Right lobe of liver (tissue), 6 donors: ENCODE measurements around the gene SOCS3. TPM values are rescaled to one million over a fixed set of nuclear protein-coding genes. Genes with fewer than 3 reads are reported as not detected.

Experiments used
- ATAC-seq, 4 donors: fragments of 200-7000 bp; cut with Tn5 transposase; one replicate each; pipeline ENCODE4 v1.9.1; 2020; ENCODE audit warnings: mild to moderate bottlenecking in 4 of 4, moderate library complexity in 4 of 4
- DNase-seq, 3 donors: peaks; one replicate each; pipeline ENCODE4 v3.0.0-alpha.2; 2020
- H3K27ac ChIP-seq, 3 donors: fragments of 200-600 bp; one replicate each; pipeline ENCODE4 v1.8.0; 2022
- H3K27me3 ChIP-seq, 2 donors: fragments of 200-600 bp; one replicate each; pipeline ENCODE4 v1.8.0; 2022
- H3K36me3 ChIP-seq, 4 donors: fragments of 200-600 bp; sonication (generic) in 1 of 4; one replicate each; pipeline versions ENCODE4 v1.5.1 to v1.8.0; 2017 to 2022; ENCODE audit warnings: control low read depth in 1 of 4
- H3K4me1 ChIP-seq, 4 donors: fragments of 200-600 bp; sonication (generic) in 1 of 4; one replicate each; pipeline versions ENCODE4 v1.5.1 to v1.8.0; 2017 to 2022; ENCODE audit warnings: control low read depth in 1 of 4
- H3K4me3 ChIP-seq, 3 donors: fragments of 200-600 bp; one replicate each; pipeline ENCODE4 v1.8.0; 2022
- H3K9me3 ChIP-seq, 4 donors: fragments of 200-600 bp; sonication (generic) in 1 of 4; one replicate each; pipeline versions ENCODE4 v1.5.1 to v1.8.0; 2017 to 2022; ENCODE audit warnings: control low read depth in 1 of 4
- POLR2A ChIP-seq: fragments of 450-650 bp; IDR thresholded peaks from one replicate; pipeline ENCODE4 v1.6.1; 2017; ENCODE audit warnings: antibody characterized with exemption, mild to moderate bottlenecking
- WGBS: methylation state at CpG from one replicate; pipeline ENCODE4 v1.1.6; 2018; ENCODE audit warnings: low coverage, low lambda C conversion rate; ENCODE audit not compliant: insufficient coverage; ENCODE audit errors: missing lambda C conversion rate; 5-methylcytosine and 5-hydroxymethylcytosine counted together
- intact Hi-C, 2 donors: fragments of 100-400 bp; cut with DNase I; formaldehyde crosslinking; loops; one replicate each; pipeline versions ENCODE4 v1.11.2 to v1.14.1; 2022
- total RNA-seq, 6 experiments: library from RNA; depleted of rRNA in 2 of 6; stranded (reverse); fragments of >200 nt in 2 of 6; fragmentation: NEBNext Ultra II Directional in 3 of 6; extraction: Animal tissue kit (Norgen Biotek cat#: 25700) in 3 of 6; gene quantifications; one replicate each; pipeline versions ENCODE4 v1.1.0 to v1.2.4, GENCODE V29; 2016 to 2023
- TF ChIP-seq, protein P1 (sequence below), 4 donors: fragments of 200-600 bp in 3 of 4; fragments of 450-650 bp in 1 of 4; IDR thresholded peaks; one replicate each; pipeline versions ENCODE4 v1.5.1 to v1.8.0; 2016 to 2022; ENCODE audit warnings: antibody characterized with exemption in 4 of 4, mild to moderate bottlenecking in 2 of 4
- donor health status: DM: no; HTN: yes; CAD: no.
- donor health status: DM: no; HTN: no; CAD: no.
- donor health status: DM: no; HTN: no; CAD: no.
- donor health status: DM: no; HTN: yes; CAD: no.
- donor health status: DM: no; HTN: yes; CAD: no.

The SOCS3 gene
- total RNA-seq, 6 experiments from 2014 or later = 1.2 to 87.3 (median 24.1) TPM

DNA sequence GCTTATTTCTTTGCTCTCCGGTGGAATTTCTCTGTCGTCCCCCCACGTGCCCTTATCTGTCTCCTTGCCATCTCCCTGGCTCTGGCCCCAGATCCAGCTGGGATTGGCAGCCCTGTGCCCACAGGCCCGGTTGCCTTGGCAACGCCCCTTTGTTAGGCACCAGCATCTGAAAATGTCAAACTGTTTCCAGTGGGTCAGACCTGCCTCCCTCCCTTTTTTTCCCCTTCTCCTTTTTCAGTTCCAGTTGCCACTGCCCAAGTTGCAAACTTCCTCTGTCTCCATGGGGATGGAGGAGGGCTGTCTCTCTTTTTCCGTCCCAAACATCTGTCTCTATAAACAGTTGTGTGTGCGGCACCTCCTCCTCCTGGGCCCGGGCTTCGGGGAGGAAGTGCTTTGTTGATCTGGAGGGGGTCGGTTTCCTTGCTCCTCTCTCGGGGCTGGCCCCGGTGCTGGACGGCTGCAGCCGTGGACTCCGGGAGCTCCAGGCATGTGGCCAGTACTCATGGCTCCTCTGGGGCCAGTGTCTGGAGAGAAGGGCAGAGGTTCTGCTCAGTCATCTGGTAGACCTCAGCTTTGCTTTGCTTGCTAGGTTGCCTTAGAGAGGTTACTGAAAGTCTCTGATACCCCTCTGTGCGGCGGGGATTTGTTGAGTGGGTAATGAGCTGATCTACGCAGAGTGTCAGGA, 35.3 kb downstream of the SOCS3 start:
- TF ChIP-seq, protein P1, sequence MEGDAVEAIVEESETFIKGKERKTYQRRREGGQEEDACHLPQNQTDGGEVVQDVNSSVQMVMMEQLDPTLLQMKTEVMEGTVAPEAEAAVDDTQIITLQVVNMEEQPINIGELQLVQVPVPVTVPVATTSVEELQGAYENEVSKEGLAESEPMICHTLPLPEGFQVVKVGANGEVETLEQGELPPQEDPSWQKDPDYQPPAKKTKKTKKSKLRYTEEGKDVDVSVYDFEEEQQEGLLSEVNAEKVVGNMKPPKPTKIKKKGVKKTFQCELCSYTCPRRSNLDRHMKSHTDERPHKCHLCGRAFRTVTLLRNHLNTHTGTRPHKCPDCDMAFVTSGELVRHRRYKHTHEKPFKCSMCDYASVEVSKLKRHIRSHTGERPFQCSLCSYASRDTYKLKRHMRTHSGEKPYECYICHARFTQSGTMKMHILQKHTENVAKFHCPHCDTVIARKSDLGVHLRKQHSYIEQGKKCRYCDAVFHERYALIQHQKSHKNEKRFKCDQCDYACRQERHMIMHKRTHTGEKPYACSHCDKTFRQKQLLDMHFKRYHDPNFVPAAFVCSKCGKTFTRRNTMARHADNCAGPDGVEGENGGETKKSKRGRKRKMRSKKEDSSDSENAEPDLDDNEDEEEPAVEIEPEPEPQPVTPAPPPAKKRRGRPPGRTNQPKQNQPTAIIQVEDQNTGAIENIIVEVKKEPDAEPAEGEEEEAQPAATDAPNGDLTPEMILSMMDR (IDR thresholded peaks at IDR 0.05) = no peak
- no peak for TF ChIP-seq POLR2A
- peak in 2 of 3 donors; percentile 71 to 77 for DNase-seq

DNA sequence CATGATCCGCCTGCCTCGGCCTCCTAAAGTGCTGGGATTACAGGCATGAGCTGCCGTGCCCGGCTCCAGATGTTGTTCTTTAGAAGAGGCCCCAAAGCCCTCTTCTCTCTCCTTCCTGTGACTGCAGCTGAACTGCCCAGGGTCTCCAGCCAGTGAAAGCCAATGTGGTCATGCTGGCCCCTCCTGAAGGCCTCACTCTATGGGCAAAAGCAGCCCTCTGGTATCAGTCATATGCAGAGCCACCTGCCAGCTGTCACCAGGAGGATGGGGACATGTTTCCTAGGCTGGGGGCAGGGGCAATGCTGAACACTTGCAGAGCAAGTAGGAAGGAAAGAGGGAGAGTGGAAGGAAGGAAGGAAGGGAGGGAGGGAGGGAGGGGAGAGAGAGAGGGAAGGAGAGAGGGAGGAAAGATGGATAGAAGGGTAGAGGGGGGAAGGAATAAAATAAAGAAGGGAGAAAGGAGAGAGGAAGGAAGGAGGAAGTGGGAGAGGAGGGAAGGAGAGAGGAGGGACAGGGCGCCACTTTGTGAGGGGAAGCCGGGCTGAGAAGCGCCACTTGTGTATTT, 36.0 kb downstream of the SOCS3 start:
- H3K4me1 ChIP-seq = no peaks in the 10 kb centered on the region
- no peaks in the 10 kb centered on the region for H3K27me3 ChIP-seq
- DNase-seq = no peak
- WGBS = no CpG with 5 or more reads among the region's 7 CpGs
- no peak for ATAC-seq
- H3K9me3 ChIP-seq = no peaks in the 10 kb centered on the region
- intact Hi-C loops = no loop called here
- TF ChIP-seq POLR2A = no peak
- TF ChIP-seq, protein P1 (IDR thresholded peaks at IDR 0.05) = no peak
- H3K27ac ChIP-seq = peak overlapping the region; percentile 31 to 63 (median 47)
- H3K4me3 ChIP-seq = no peak overlapping the region
- no peaks in the 10 kb centered on the region for H3K36me3 ChIP-seq

More for the DNA sequence above, 35.3 kb downstream of the SOCS3 start:
- ATAC-seq = peak; percentile 75 to 80 (median 78)
- Histone ChIP-seq H3K27ac (peak overlapping the region; percentile 31 to 76 (median 47)), H3K4me3 (no peak overlapping the region), H3K36me3 (no peaks in the 10 kb centered on the region), H3K4me1 (no peaks in the 10 kb centered on the region), H3K9me3 (no peaks in the 10 kb centered on the region), H3K27me3 (no peaks in the 10 kb centered on the region)
- intact Hi-C loops = no loop called here
- WGBS = 24% methylated on average over 6 of the region's 18 CpGs

DNA sequence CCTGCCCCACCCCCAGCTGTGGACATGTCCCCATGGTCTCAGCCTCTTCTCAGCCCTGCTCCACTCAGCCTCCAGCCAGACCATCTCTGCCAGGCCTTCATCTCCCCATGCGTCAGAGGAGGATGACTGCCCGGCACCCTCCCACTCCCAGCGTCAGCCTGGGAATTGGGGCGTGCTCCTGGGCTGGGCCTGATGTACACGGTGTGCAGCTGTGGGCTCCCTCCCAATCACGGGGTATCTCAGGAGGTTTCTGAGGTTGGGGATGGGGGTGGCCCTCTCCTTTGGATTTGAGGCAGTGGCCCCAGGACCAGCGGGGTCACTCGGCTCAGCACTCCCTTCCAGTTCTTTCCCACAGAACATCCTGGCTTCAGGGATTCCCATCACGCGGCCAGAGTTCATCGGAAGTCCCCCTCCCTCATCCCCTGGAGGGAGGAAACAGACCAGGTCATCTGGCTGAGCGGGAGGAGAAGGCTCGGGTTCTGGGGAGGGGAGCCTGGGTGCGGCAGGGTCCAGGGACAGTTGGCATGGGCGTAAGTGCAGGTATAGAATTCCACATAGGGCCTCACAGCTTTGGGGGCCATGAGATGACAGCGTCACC, 36.9 kb downstream of the SOCS3 start:
- ATAC-seq = peak; percentile 39 to 57 (median 50)
- TF ChIP-seq POLR2A = no peak
- TF ChIP-seq, protein P1 (IDR thresholded peaks at IDR 0.05) = no peak
- H3K4me1 ChIP-seq = no peaks in the 10 kb centered on the region
- H3K36me3 ChIP-seq = no peaks in the 10 kb centered on the region
- no peak for DNase-seq
- no peaks in the 10 kb centered on the region for H3K9me3 ChIP-seq
- peak overlapping the region; percentile 18 to 63 (median 26) for H3K27ac ChIP-seq
- WGBS = 52% methylated on average over 5 of the region's 16 CpGs
- no peak overlapping the region for H3K4me3 ChIP-seq
- no peaks in the 10 kb centered on the region for H3K27me3 ChIP-seq
- intact Hi-C loops = no loop called here

DNA sequence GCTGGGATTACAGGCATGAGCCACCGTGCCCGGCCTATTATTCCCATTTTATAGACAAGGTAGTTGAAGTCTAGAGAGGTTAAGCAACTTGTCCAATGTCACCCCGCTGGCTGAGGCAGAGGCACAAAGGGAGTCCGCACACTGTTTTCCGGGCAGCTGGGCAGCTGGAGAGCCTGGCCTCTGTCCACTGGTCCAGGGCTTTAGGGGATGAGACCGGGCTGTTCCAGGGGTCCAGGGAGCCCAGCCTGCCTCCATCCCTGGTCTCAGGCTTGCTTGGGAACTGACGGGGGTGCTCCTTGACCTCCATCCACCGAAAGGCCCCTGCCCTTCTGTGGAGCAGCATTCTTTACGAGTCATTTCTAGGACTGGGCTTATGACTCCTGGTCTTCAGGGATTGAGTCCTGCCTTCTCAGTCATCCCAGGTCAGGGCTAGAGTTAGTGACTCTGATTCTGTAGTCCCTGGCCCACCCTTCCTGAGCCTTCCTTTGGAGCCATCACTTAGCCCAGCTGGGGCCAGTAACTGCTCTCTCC, 37.5 kb downstream of the SOCS3 start:
- no peak for TF ChIP-seq POLR2A
- TF ChIP-seq, protein P1 (IDR thresholded peaks at IDR 0.05) = no peak
- no peak for ATAC-seq
- no peak for DNase-seq
- Histone ChIP-seq H3K9me3 (no peaks in the 10 kb centered on the region), H3K4me3 (no peak overlapping the region), H3K4me1 (peaks cover 0 to under 1% (median 0%) of the 10 kb centered on the region in 4 donors), H3K27me3 (no peaks in the 10 kb centered on the region), H3K27ac (peak overlapping the region; percentile 18 to 63 (median 26)), H3K36me3 (no peaks in the 10 kb centered on the region)
- 73% methylated on average over 2 of the region's 9 CpGs for WGBS
- intact Hi-C loops = no loop called here
